Stimulated activated memory B cell treated with anti-CD40 and anti-IgM and Interleukin-4, amounts not matched to agents 10 μg/mL and 1 μg/mL and 100 μg/mL, for 72 hours (primary cell): ENCODE results near the gene PRF1.
"Not testable (repeated sequence)": the region's sequence is repeated elsewhere in the genome, so short reads cannot be mapped to it uniquely, and the experiment has no call there.

Experiments
- ATAC-seq: fragments of 150-1000 bp; cut with Tn5 transposase; 2 replicates; pipeline ENCODE4 v1.10.0; 2021
- H3K27ac Mint-ChIP-seq: one replicate; pipeline ENCODE4 v1.8.0; 2022; ENCODE audit warnings: mild to moderate bottlenecking, mixed read lengths
- H3K27me3 Mint-ChIP-seq: one replicate; pipeline ENCODE4 v1.8.0; 2022; ENCODE audit warnings: mixed read lengths
- H3K36me3 Mint-ChIP-seq: one replicate; pipeline ENCODE4 v1.8.0; 2022; ENCODE audit warnings: mixed read lengths
- H3K4me1 Mint-ChIP-seq: one replicate; pipeline ENCODE4 v1.8.0; 2022; ENCODE audit warnings: mixed read lengths
- H3K4me3 Mint-ChIP-seq: one replicate; pipeline ENCODE4 v1.8.0; 2022; ENCODE audit warnings: mild to moderate bottlenecking, moderate library complexity, mixed read lengths
- H3K9me3 Mint-ChIP-seq: one replicate; pipeline ENCODE4 v1.8.0; 2022; ENCODE audit warnings: mixed read lengths

Gene PRF1

GRCh38 chr10:70602665-70603448 is at the start of gene PRF1:
PRF1 (minus strand) TSS chr10:70602741; CDS start chr10:70600902, 1,839 bp downstream.
- Mint-ChIP-seq H3K4me1 (peaks cover 7% of the 10 kb centered on the region), H3K27me3 (no peaks in the 10 kb centered on the region), H3K4me3 (no peak within 1 kb of the TSS), H3K9me3 (peaks cover 3% of the 10 kb centered on the region), H3K27ac (no peak within 1 kb of the TSS), H3K36me3 (no peaks in the 10 kb centered on the region)
- ATAC-seq: no peak

- H3K36me3 Mint-ChIP-seq: no peaks in the 10 kb centered on the region
- no peak overlapping the region for H3K4me3 Mint-ChIP-seq
- H3K27me3 Mint-ChIP-seq: peaks cover 26% of the 10 kb centered on the region
- H3K9me3 Mint-ChIP-seq: peaks cover 34% of the 10 kb centered on the region
- H3K4me1 Mint-ChIP-seq: peaks cover 7% of the 10 kb centered on the region
- H3K27ac Mint-ChIP-seq: no peak overlapping the region
- no peak for ATAC-seq
Measured at GRCh38 chr10:70651661-70652060, 49.1 kb upstream of the PRF1 start.

- Mint-ChIP-seq H3K27ac (no peak overlapping the region), H3K4me3 (no peak overlapping the region), H3K36me3 (no peaks in the 10 kb centered on the region), H3K4me1 (no peaks in the 10 kb centered on the region), H3K9me3 (peaks cover 34% of the 10 kb centered on the region), H3K27me3 (peaks cover 16% of the 10 kb centered on the region)
- no peak for ATAC-seq
Measured at GRCh38 chr10:70650718-70651117, 48.2 kb upstream of the PRF1 start.

DNA sequence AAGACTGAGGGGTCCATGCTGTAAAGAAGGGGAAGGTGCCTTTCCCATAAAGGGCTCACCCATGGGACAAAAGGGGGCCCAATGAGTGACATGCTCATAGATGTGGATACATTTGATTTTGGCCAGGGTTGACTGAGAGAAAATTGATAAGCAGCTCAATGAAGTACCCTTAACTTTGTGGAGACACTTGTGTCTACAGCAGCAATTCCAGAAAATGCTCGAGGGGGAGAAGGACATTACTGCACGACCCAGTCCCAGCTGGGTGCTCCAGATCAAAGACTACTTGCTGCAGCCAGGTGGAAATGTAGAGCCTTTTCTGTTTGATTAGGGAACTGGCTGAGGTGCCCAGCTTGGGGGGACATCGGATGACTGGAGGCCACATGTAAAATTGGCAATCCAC is 47.6 kb upstream of the PRF1 start:
- Mint-ChIP-seq H3K4me3 (no peak overlapping the region), H3K36me3 (no peaks in the 10 kb centered on the region), H3K27me3 (peaks cover 16% of the 10 kb centered on the region), H3K4me1 (no peaks in the 10 kb centered on the region), H3K9me3 (peaks cover 34% of the 10 kb centered on the region), H3K27ac (no peak overlapping the region)
- no peak for ATAC-seq

DNA sequence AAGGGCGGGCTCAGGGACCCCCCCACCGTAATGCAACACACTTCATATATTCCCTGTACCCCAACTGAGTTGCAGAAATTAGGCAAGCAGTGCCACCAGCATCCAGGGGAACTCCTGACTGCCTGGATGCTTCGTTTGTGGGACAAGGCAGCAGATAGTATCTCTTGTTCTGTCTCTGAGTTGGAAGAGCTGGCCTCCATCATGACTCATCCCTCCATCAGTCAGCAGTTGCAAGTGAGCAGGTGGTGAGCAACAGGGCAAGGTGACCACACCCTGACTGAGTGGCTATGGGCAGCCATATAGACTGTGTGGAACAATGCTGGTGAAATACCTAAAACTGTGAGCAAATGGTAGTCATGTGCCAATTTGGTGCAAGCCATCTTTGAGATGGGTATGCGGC is 47.0 kb upstream of the PRF1 start:
- H3K36me3 Mint-ChIP-seq: no peaks in the 10 kb centered on the region
- H3K9me3 Mint-ChIP-seq: peaks cover 34% of the 10 kb centered on the region
- H3K27ac Mint-ChIP-seq: no peak overlapping the region
- H3K4me3 Mint-ChIP-seq: no peak overlapping the region
- no peaks in the 10 kb centered on the region for H3K4me1 Mint-ChIP-seq
- ATAC-seq: no peak
- peaks cover 21% of the 10 kb centered on the region for H3K27me3 Mint-ChIP-seq

DNA sequence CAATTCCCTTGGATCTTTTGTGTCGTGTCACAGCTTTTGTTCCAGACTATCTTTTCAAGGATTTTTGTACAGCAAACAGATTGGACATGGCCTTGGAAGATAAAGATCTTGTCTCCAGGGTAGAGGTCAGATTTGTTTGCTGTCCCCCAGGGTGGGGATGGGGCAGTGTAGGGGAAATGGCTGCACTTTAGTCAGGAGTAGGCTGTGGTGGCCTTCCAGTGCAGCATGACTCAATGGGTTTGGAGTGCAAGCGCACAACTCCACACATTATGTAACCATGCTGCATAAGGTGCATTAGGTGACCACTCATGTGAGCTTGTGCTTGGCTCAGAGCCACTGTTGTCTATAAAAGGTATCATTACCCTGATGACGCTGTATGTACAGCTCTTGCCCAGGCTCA is 45.9 kb upstream of the PRF1 start:
- Mint-ChIP-seq H3K27ac (no peak overlapping the region), H3K36me3 (no peaks in the 10 kb centered on the region), H3K27me3 (peaks cover 30% of the 10 kb centered on the region), H3K4me3 (no peak overlapping the region), H3K4me1 (no peaks in the 10 kb centered on the region), H3K9me3 (peaks cover 37% of the 10 kb centered on the region)
- ATAC-seq: no peak

DNA sequence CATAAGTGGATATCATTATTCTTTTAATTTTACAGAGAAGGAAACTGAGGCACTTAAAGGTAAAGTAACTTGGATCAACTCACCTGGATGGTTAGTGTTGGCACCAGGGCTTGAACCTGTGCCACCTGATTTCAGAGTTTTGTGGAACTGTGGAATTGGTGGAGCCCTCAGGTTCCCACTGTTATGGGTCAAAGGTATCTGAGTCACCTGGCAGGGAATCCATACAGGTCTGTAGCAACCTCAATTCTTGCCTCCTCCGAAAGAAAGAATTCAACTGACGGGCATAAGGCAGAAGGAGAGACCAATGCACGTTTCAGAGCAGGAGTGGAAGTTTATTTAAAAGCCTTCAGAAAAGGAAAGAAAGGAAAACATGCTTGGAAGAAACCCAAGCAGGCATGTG is 44.5 kb upstream of the PRF1 start:
- Mint-ChIP-seq H3K4me3 (no peak overlapping the region), H3K9me3 (peaks cover 37% of the 10 kb centered on the region), H3K4me1 (no peaks in the 10 kb centered on the region), H3K36me3 (no peaks in the 10 kb centered on the region), H3K27me3 (peaks cover 30% of the 10 kb centered on the region), H3K27ac (no peak overlapping the region)
- no peak for ATAC-seq

DNA sequence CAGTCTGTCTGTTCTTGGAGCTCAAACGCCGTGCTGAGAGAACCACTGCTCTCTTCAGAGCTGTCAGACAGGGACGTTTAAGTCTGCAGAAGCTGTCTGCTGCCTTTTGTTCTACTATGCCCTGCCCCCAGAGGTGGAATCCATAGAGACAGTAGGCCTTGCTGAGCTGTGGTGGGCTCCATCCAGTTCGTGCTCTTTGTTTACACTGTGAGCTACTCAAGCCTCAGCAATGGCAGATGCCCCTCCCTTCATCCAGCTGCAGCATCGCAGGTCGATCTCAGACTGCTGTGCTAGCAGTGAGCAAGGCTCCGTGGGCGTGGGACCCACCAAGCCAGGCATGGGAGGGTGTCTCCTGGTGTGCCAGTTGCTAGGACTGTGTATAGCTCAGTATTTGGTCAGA is 42.4 kb upstream of the PRF1 start:
- not testable (repeated sequence) for H3K27ac Mint-ChIP-seq, H3K4me3 Mint-ChIP-seq, H3K36me3 Mint-ChIP-seq, H3K4me1 Mint-ChIP-seq, ATAC-seq
- peaks cover 25% of the 10 kb centered on the region for H3K27me3 Mint-ChIP-seq
- H3K9me3 Mint-ChIP-seq: peaks cover 17% of the 10 kb centered on the region

DNA sequence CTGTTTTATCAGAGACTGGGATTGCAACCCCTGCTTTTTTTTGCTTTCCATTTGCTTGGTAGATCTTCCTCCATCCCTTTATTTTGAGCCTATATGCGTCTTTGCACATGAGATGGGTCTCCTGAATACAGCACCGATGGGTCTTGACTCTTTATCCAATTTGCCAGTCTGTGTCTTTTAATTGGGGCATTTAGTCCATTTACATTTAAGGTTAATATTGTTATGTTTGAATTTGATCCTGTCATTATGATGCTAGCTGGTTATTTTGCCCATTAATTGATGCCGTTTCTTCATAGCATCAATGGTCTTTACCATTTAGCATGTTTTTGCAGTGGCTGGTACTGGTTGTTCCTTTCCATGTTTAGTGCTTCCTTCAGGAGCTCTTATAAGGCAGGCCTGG is 40.7 kb upstream of the PRF1 start:
- H3K36me3 Mint-ChIP-seq, H3K27ac Mint-ChIP-seq: not testable (repeated sequence)

GRCh38 chr10:70639640-70640383 is 37.3 kb upstream of the PRF1 start:
- H3K9me3 Mint-ChIP-seq, H3K4me3 Mint-ChIP-seq, H3K36me3 Mint-ChIP-seq, H3K27ac Mint-ChIP-seq, ATAC-seq, H3K4me1 Mint-ChIP-seq: not testable (repeated sequence)
- peaks cover 12% of the 10 kb centered on the region for H3K27me3 Mint-ChIP-seq

More for the DNA sequence above, 40.7 kb upstream of the PRF1 start:
- H3K27me3 Mint-ChIP-seq: peaks cover 21% of the 10 kb centered on the region
- H3K4me1 Mint-ChIP-seq, ATAC-seq, H3K4me3 Mint-ChIP-seq, H3K9me3 Mint-ChIP-seq: not testable (repeated sequence)

DNA sequence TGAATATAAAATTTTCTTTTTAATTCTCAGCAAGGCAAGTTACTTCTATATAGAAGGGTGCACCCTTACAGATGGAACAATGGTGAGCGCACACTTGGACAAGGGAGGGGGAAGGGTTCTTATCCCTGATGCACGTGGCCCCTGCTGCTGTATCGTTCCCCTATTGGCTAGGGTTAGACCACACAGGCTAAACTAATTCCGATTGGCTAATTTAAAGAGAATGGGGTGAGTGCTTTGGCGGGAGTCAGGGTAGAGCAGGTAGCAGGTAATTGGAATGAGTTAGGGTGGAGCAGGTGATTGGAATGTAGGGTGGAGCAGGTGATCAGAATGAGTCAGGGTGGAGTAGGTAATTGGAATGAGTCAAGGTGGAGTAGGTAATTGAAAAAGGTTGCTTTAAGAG is 32.0 kb upstream of the PRF1 start:
- H3K9me3 Mint-ChIP-seq, H3K4me1 Mint-ChIP-seq, ATAC-seq, H3K36me3 Mint-ChIP-seq, H3K4me3 Mint-ChIP-seq, H3K27ac Mint-ChIP-seq: not testable (repeated sequence)
- peaks cover 23% of the 10 kb centered on the region for H3K27me3 Mint-ChIP-seq

DNA sequence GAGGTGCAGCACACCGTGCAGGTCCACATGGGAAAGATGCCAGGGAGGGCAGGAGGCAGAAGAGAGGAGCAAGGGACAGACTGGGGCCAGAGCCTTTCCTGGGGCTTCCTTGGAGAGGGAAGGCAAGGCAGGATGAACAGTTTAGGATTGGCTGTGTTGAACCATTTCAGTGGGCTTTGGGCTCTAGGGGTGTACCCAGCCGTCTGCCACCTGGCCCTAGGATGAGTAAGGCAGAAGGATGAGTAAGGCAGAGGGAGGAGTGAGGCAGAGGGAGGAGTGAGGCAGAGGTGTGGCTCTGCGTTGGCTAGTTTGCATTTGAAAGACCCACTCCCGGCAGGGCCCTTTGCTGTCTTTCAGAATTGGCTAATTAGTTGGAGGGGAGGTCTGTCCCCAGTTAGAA is 31.5 kb upstream of the PRF1 start:
- no peaks in the 10 kb centered on the region for H3K36me3 Mint-ChIP-seq
- no peak overlapping the region for H3K4me3 Mint-ChIP-seq
- H3K27ac Mint-ChIP-seq: no peak overlapping the region
- no peaks in the 10 kb centered on the region for H3K4me1 Mint-ChIP-seq
- H3K27me3 Mint-ChIP-seq: peaks cover 23% of the 10 kb centered on the region
- peaks cover 5% of the 10 kb centered on the region for H3K9me3 Mint-ChIP-seq
- no peak for ATAC-seq

GRCh38 chr10:70631735-70632134 is 29.2 kb upstream of the PRF1 start:
- H3K9me3 Mint-ChIP-seq: peaks cover 13% of the 10 kb centered on the region
- H3K27me3 Mint-ChIP-seq: peaks cover 25% of the 10 kb centered on the region
- H3K27ac Mint-ChIP-seq, H3K36me3 Mint-ChIP-seq, H3K4me1 Mint-ChIP-seq, ATAC-seq, H3K4me3 Mint-ChIP-seq: not testable (repeated sequence)

GRCh38 chr10:70629338-70629737 is 26.8 kb upstream of the PRF1 start:
- H3K9me3 Mint-ChIP-seq: peaks cover 16% of the 10 kb centered on the region
- H3K27me3 Mint-ChIP-seq: peaks cover 33% of the 10 kb centered on the region
- H3K27ac Mint-ChIP-seq: no peak overlapping the region
- no peak for ATAC-seq
- H3K4me3 Mint-ChIP-seq: no peak overlapping the region
- H3K36me3 Mint-ChIP-seq: no peaks in the 10 kb centered on the region
- H3K4me1 Mint-ChIP-seq: no peaks in the 10 kb centered on the region

DNA sequence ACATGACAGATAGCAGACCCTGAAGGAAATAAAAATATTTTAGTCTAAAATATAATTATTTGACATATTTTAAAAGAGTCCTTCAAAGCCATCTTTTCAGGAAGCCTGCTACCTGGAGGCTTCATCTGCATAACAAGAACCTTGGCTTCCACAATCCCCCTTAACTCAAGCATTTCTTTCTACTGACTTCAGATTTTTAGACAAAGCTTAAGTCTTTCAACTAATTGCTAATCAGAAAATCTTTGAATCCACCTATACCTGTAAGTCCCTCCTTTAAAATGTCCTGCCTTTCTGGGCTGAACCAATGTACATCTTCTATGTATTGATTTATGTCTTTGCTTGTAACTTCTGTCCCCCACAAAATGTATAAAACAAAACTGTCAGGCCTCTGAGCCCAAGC is 23.5 kb upstream of the PRF1 start:
- Mint-ChIP-seq H3K4me3 (no peak overlapping the region), H3K9me3 (peaks cover 19% of the 10 kb centered on the region), H3K27ac (no peak overlapping the region), H3K4me1 (no peaks in the 10 kb centered on the region), H3K27me3 (peaks cover 18% of the 10 kb centered on the region), H3K36me3 (peaks cover 6% of the 10 kb centered on the region)
- ATAC-seq: no peak
